Measurements from ENCODE around the gene PRDM15. TPM values are rescaled to one million over a fixed set of nuclear protein-coding genes. Genes with fewer than 3 reads are reported as not detected.

PRDM15 gene
- total RNA-seq, 1 donor: 7.2 TPM

GRCh38 chr21:41854426-41854995 lies 24.6 kb downstream of the PRDM15 start:
- no peaks in the 10 kb centered on the region for H4K20me1 ChIP-seq (ENCODE audit: insufficient read depth, low read length)
- no peak for DNase-seq (ENCODE audit: insufficient read length, low spot score, missing footprints)
- H3K36me3 ChIP-seq (ENCODE audit: insufficient read depth, low read length): peaks cover 32% of the 10 kb centered on the region
- no peak overlapping the region for H2AFZ ChIP-seq (ENCODE audit: low read length)
- H3K79me2 ChIP-seq (ENCODE audit: insufficient read depth, low read length): no peaks in the 10 kb centered on the region
- no peak for TF ChIP-seq CTCF (IDR thresholded peaks at IDR 0.05; ENCODE audit: extremely low read depth, low read depth, low read length)
- no peak overlapping the region for H3K4me2 ChIP-seq (ENCODE audit: insufficient read depth, low read length)
- H3K4me1 ChIP-seq (ENCODE audit: insufficient read depth, low read length): no peaks in the 10 kb centered on the region
- H3K27ac ChIP-seq (ENCODE audit: low read depth, low read length): no peak overlapping the region
- no peak overlapping the region for H3K4me3 ChIP-seq (ENCODE audit: insufficient read depth, low read length)
- H3K27me3 ChIP-seq (ENCODE audit: insufficient read depth, low read length): no peaks in the 10 kb centered on the region
- H3K9me3 ChIP-seq (ENCODE audit: low read depth, low read length): no peaks in the 10 kb centered on the region

GRCh38 chr21:41852929-41853320 lies 26.2 kb downstream of the PRDM15 start:
- Histone ChIP-seq H3K4me2 (ENCODE audit: insufficient read depth, low read length) (no peak overlapping the region), H3K9me3 (ENCODE audit: low read depth, low read length) (no peaks in the 10 kb centered on the region)
- TF ChIP-seq CTCF (IDR thresholded peaks at IDR 0.05; ENCODE audit: extremely low read depth, low read depth, low read length): no peak

GRCh38 chr21:41852151-41852928 lies 26.8 kb downstream of the PRDM15 start:
- Histone ChIP-seq H3K27ac (ENCODE audit: low read depth, low read length) (no peak overlapping the region), H4K20me1 (ENCODE audit: insufficient read depth, low read length) (no peaks in the 10 kb centered on the region), H3K36me3 (ENCODE audit: insufficient read depth, low read length) (peaks cover 27% of the 10 kb centered on the region), H3K27me3 (ENCODE audit: insufficient read depth, low read length) (no peaks in the 10 kb centered on the region), H3K4me2 (ENCODE audit: insufficient read depth, low read length) (no peak overlapping the region), H3K4me3 (ENCODE audit: insufficient read depth, low read length) (no peak overlapping the region), H2AFZ (ENCODE audit: low read length) (no peak overlapping the region), H3K9me3 (ENCODE audit: low read depth, low read length) (no peaks in the 10 kb centered on the region), H3K4me1 (ENCODE audit: insufficient read depth, low read length) (no peaks in the 10 kb centered on the region), H3K79me2 (ENCODE audit: insufficient read depth, low read length) (no peaks in the 10 kb centered on the region)
- TF ChIP-seq CTCF (IDR thresholded peaks at IDR 0.05; ENCODE audit: extremely low read depth, low read depth, low read length): no peak
- peak; percentile 23 for DNase-seq (ENCODE audit: insufficient read length, low spot score, missing footprints)

More at GRCh38 chr21:41852929-41853320, 26.2 kb downstream of the PRDM15 start:
- Histone ChIP-seq H4K20me1 (ENCODE audit: insufficient read depth, low read length) (no peaks in the 10 kb centered on the region), H3K4me3 (ENCODE audit: insufficient read depth, low read length) (no peak overlapping the region), H2AFZ (ENCODE audit: low read length) (no peak overlapping the region), H3K36me3 (ENCODE audit: insufficient read depth, low read length) (peaks cover 27% of the 10 kb centered on the region), H3K79me2 (ENCODE audit: insufficient read depth, low read length) (no peaks in the 10 kb centered on the region), H3K27ac (ENCODE audit: low read depth, low read length) (no peak overlapping the region), H3K27me3 (ENCODE audit: insufficient read depth, low read length) (no peaks in the 10 kb centered on the region), H3K4me1 (ENCODE audit: insufficient read depth, low read length) (no peaks in the 10 kb centered on the region)
- DNase-seq (ENCODE audit: insufficient read length, low spot score, missing footprints): peak; percentile 65

- no peak for TF ChIP-seq CTCF (IDR thresholded peaks at IDR 0.05; ENCODE audit: extremely low read depth, low read depth, low read length)
- Histone ChIP-seq H3K36me3 (ENCODE audit: insufficient read depth, low read length) (peaks cover 18% of the 10 kb centered on the region), H3K27ac (ENCODE audit: low read depth, low read length) (no peak overlapping the region), H3K79me2 (ENCODE audit: insufficient read depth, low read length) (no peaks in the 10 kb centered on the region), H3K4me2 (ENCODE audit: insufficient read depth, low read length) (no peak overlapping the region), H3K27me3 (ENCODE audit: insufficient read depth, low read length) (no peaks in the 10 kb centered on the region), H3K4me3 (ENCODE audit: insufficient read depth, low read length) (no peak overlapping the region), H3K9me3 (ENCODE audit: low read depth, low read length) (no peaks in the 10 kb centered on the region), H4K20me1 (ENCODE audit: insufficient read depth, low read length) (no peaks in the 10 kb centered on the region), H3K4me1 (ENCODE audit: insufficient read depth, low read length) (no peaks in the 10 kb centered on the region), H2AFZ (ENCODE audit: low read length) (no peak overlapping the region)
- DNase-seq (ENCODE audit: insufficient read length, low spot score, missing footprints): no peak
These were observed 27.9 kb downstream of the PRDM15 start for GRCh38 chr21:41851090-41851790.
